ENCODE measurements around the gene GPC3.

GRCh38 chrX:133497356-133497755 is 488.0 kb downstream of the GPC3 start:
- TF ChIP-seq, protein P1, sequence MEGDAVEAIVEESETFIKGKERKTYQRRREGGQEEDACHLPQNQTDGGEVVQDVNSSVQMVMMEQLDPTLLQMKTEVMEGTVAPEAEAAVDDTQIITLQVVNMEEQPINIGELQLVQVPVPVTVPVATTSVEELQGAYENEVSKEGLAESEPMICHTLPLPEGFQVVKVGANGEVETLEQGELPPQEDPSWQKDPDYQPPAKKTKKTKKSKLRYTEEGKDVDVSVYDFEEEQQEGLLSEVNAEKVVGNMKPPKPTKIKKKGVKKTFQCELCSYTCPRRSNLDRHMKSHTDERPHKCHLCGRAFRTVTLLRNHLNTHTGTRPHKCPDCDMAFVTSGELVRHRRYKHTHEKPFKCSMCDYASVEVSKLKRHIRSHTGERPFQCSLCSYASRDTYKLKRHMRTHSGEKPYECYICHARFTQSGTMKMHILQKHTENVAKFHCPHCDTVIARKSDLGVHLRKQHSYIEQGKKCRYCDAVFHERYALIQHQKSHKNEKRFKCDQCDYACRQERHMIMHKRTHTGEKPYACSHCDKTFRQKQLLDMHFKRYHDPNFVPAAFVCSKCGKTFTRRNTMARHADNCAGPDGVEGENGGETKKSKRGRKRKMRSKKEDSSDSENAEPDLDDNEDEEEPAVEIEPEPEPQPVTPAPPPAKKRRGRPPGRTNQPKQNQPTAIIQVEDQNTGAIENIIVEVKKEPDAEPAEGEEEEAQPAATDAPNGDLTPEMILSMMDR (conservative IDR thresholded peaks at IDR 0.05): no peak
- TF ChIP-seq EZH2 (IDR thresholded peaks at IDR 0.05; ENCODE audit: low read depth): no peak
